NCI-H1930 (cell line): ENCODE data around the gene TMEM17.
"Not testable (repeated sequence)": the region's sequence is repeated elsewhere in the genome, so short reads cannot be mapped to it uniquely, and the experiment has no call there.

ENCODE experiments used
- DNase-seq, 2 experiments: peaks; one replicate each; lab custom pipeline; 2025; lab: John Stamatoyannopoulos, UW

Gene TMEM17

GRCh38 chr2:62505750-62506420 is at the start of gene TMEM17:
Gene TMEM17, minus strand, starts transcription at chr2:62506195. Its CDS starts 66 bp downstream, at chr2:62506129.
- DNase-seq: peak; percentile 72 to 82

GRCh38 chr2:62554440-62554839 is 48.4 kb upstream of the TMEM17 start:
- no peak for DNase-seq

- DNase-seq: no peak
Measured at GRCh38 chr2:62550461-62550860, 44.5 kb upstream of the TMEM17 start.

- DNase-seq: no peak
Measured at GRCh38 chr2:62547854-62548253, 41.9 kb upstream of the TMEM17 start.

- no peak for DNase-seq
Measured at GRCh38 chr2:62545261-62545660, 39.3 kb upstream of the TMEM17 start.

- no peak for DNase-seq
Measured at GRCh38 chr2:62540408-62541168, 34.6 kb upstream of the TMEM17 start.

GRCh38 chr2:62539606-62540407 is 33.8 kb upstream of the TMEM17 start:
- DNase-seq: no peak

GRCh38 chr2:62538756-62539155 is 32.8 kb upstream of the TMEM17 start:
- no peak for DNase-seq

GRCh38 chr2:62537814-62538213 is 31.8 kb upstream of the TMEM17 start:
- no peak for DNase-seq

GRCh38 chr2:62536873-62537547 is 31.0 kb upstream of the TMEM17 start:
- no peak for DNase-seq

GRCh38 chr2:62535521-62535920 is 29.5 kb upstream of the TMEM17 start:
- DNase-seq: not testable (repeated sequence)

GRCh38 chr2:62531594-62531993 is 25.6 kb upstream of the TMEM17 start:
- no peak for DNase-seq

GRCh38 chr2:62529758-62530157 is 23.8 kb upstream of the TMEM17 start:
- DNase-seq: no peak

- peak; percentile 44 to 70 for DNase-seq
Measured at GRCh38 chr2:62527478-62528210, 21.6 kb upstream of the TMEM17 start.

GRCh38 chr2:62526531-62527381 is 20.8 kb upstream of the TMEM17 start:
- DNase-seq: no peak

- no peak for DNase-seq
Measured at GRCh38 chr2:62525549-62526269, 19.7 kb upstream of the TMEM17 start.

- DNase-seq: no peak
Measured at GRCh38 chr2:62524293-62524941, 18.4 kb upstream of the TMEM17 start.

GRCh38 chr2:62521061-62521460 is 15.1 kb upstream of the TMEM17 start:
- not testable (repeated sequence) for DNase-seq

- no peak for DNase-seq
Measured at GRCh38 chr2:62512384-62512783, 6.4 kb upstream of the TMEM17 start.
